Measurements from ENCODE around the gene PSMD9.
"Not testable (repeated sequence)": the region's sequence is repeated elsewhere in the genome, so short reads cannot be mapped to it uniquely, and the experiment has no call there.

Gene PSMD9

DNA sequence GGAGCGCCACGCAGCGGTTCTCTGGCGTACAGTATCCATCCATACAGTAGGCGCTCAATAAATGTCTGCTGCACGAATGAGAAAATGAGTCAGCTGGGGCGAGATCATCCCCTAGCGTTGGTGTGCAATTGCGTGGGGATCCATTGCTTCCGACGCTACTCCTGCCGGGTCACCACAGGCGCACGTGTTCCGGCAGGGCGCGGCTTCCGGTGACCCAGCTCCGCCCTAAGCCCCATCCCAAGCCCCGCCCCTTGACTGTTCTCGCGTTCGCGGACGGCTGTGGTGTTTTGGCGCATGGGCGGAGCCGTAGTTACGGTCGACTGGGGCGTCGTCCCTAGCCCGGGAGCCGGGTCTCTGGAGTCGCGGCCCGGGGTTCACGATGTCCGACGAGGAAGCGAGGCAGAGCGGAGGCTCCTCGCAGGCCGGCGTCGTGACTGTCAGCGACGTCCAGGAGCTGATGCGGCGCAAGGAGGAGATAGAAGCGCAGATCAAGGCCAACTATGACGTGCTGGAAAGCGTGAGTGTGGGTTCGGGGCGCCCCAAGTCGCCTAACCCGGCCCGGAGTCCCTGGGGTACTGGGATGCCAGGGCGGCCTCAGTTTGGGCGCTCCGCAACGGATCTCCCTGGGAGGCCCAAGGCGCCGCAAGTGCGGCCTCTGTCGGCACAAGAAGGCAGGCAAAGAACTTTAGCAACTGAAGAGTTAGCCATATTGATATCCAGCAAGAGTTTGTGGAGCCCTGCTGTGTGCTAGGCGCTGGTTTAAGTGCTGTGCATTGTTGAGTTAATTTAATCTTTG, at the start of gene PSMD9:
Gene PSMD9 (plus strand): TSS at position 313 of the 796 bp plus-strand sequence. CDS start 67 bp downstream, at position 380.
- DNase-seq, result peak; percentile 98

DNA sequence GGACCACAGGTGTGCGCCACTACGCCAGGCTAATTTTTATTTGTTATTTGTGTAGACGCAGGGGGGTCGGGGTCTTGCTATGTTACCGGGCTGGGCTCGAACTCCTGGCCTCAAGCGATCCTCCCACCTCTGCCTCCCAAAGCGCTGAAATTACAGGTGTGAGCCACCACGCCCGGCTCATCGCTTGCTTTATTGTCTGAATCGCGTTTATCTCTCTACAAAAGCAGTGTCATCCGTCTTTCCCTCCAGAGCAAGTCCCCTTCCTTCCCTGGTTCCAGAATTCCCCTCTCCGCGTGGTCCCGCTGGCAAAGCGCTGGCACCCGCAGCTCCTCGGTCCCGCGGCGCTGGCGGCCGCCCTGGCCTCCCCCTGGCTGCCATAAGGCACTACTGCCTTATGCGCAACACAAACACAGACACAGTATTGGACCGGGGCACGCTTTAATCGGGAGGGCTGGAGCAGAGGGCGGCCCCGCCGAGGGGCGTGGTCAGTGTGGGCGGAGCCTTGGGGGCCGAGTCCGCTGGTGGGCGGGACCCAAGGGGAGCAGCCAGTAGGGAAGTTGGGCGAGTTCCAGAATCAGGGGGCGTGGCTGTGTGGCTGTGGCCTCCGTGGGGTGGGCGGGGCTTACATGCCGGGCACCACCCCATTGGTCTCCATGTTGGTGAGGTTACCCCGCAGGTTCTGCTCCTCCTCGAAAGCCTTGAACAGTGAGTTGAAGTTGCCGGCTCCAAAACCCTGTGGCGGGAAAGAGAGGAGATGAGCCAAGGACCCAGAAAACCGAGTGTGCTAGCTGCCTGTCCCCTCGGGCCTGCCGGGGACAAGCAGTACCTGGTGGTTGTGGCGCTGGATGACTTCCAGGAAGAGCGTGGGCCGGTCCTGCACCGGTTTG, 49.2 kb upstream of the PSMD9 start:
- peak; percentile 98 for DNase-seq

DNA sequence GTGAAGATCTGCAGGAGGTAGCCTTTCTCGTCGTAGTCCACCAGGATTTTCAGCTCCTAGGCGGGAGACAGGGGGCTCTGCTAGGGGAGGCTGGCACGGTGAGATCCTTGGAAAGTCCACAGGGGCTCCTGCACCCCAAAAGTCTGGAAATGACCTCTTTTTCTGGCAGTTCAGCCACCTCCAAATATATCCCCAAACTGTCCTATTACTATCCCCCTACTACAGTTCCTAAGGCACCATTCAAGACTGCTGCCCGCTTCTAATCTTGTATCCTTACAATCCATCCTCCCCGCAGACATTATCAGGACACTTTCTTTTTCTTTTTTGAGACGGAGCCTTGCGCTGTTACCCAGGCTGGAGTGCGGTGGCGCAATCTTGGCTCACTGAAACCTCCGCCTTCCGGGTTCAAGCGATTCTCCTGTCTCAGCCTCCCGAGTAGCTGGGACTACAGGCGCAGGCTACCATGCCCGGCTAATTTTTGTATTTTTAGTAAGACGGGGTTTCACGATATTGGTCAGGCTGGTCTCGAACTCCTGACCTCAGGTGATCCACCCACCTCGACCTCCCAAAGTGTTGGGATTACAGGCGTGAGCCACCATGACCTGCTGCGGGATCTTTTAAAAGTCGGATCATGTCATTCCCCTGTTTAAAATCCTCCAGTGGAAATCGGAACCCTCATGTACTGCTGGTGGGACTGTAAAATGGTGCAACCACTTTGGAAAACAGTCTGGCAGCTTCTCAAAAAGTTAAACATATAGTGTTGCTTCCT, 48.4 kb upstream of the PSMD9 start:
- DNase-seq, result no peak

DNA sequence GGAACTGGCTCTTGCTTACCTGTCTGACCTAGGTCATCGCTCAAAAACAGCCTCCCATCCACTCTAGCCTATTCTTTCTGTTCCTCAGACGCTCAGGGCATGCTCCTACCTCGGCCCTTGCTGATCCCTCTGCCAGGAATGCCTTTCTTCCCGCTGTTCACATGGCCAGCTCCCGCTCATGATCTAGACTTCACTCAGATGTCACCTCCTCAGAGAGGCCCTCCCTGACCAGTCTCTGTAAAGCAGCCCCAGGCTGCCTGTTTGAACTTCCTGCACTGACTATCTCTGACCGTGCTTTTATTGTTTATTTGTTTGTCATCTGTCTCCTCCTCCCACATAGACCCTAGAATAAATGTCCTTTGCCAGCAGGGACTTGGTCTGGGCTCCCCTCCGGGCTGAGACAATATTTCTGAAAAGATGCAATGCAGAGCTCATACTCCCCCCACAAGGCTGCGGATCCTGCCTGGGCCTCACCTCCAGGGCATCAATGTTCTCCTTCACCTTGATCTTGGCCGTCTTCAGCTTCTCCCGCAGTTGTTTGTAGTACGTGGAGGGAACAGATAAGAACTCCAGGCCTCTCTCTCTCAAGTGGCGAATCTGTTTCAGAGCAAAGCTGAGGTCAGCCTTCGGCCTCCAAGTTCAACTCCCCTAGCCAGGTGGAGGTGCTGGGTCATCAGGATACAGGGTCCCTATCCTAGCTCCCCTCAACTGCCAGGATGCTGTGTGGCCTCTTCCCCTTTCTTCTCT, 45.2 kb upstream of the PSMD9 start:
- no peak for DNase-seq

- DNase-seq, result no peak
Measured at GRCh38 chr12:121845701-121846100, 42.9 kb upstream of the PSMD9 start.

DNA sequence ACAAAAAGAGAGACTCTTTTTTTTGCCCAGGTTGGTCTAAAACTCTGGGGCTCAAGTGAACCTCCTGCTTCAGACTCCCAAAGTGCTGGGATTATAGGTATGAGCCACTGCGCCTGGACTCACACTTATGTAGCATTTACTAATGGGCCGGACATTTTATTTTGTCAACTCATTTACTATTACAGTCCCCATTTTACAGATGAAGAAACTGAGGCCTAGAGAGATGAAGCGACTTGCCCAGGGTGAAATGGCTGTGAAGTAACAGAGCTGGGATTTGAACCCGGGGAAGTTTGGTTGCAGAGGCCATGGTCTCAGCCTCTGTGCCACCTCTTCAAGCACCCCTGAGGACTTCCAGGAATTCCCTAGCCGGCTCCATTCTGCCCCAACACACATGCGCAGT, 39.4 kb upstream of the PSMD9 start:
- no peak for DNase-seq

GRCh38 chr12:121849665-121850064, 38.9 kb upstream of the PSMD9 start:
- no peak for DNase-seq

- DNase-seq, result not testable (repeated sequence)
Measured at GRCh38 chr12:121852392-121852791, 36.2 kb upstream of the PSMD9 start.

DNA sequence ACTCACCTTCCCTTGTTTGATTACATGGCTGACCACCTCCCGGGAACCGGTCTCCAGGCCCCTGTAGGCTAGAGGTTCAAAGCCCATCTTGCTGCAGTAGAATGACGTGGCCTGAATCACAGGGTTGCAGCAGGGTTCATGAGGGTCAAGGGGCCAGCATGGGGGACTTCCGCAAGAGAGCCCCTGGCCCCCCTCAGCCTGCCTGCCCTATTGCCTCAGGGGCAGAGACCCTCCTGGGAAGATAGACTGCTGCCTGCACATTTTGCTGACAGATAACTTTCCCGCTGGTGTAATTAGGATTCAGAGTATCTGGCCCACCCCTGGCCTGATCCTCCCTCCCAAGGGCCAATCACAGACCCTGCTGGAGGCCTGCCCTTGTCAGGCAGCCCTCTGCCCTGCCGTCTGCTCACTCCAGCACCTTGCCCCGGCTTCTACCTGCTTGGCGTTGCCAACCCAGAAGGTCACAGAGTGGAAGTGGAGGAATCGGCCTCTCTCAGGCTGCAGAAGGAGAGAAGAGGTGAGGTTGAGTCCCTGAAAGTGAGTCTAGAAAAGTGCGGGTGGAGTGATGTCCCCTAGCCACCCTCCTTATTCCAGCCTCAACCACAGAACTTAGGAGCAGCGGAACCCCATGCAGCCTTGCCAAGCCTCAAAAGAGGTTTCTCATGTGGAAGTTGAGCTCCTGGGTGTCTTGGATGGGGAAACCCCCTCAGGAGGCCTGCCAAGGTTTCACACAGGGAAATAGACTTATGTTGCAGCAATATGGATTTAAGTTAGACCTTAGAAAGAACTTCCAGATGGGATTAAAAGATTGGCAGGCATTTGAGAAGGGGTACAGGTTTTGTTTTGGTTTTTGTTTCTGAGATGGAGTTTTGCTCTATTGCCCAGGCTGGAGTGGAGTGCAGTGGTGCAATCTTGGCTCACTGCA, 31.0 kb upstream of the PSMD9 start:
- peak; percentile 36 for DNase-seq

DNA sequence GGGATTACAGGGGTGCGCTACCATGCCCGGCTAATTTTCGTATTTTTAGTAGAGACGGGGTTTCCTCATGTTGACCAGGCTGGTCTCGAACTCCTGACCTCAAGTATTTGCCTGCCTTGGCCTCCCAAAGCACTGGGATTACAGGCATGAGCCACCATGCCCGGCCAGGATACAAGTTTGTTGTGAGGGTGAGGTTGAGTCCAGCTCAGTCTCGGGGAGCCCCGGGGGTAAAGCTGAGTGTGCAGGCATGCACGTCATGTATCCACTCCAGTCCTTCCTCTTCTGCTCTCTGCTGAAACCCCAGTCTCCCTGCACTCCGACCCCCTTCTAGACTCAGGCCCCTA, 30.3 kb upstream of the PSMD9 start:
- no peak for DNase-seq

GRCh38 chr12:121858662-121859572, 29.7 kb upstream of the PSMD9 start, which contains the start of gene HPD:
TSS of gene HPD (minus strand) at chr12:121858859. CDS start at chr12:121858823, 36 bp downstream.
- peak; percentile 30 for DNase-seq

DNA sequence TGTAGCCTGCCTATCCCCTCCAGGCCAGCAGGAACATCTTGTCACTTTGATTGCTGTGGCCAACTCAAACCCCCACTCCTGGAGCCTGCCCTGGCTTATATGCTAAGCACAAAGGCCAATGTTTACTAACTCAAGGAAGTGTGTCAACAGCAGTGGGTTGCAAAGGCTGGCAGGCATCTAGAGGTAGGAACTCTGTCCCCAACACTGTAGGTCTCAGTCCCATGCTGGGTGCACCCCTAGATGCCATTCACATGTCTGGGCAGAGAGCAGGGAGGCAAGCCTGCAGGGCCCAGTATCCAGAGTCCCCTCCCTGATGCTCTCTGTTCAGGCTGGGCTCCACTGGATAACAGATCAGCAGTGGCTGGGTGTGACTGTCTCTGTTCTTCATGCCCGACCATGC, 28.3 kb upstream of the PSMD9 start:
- DNase-seq, result no peak

DNA sequence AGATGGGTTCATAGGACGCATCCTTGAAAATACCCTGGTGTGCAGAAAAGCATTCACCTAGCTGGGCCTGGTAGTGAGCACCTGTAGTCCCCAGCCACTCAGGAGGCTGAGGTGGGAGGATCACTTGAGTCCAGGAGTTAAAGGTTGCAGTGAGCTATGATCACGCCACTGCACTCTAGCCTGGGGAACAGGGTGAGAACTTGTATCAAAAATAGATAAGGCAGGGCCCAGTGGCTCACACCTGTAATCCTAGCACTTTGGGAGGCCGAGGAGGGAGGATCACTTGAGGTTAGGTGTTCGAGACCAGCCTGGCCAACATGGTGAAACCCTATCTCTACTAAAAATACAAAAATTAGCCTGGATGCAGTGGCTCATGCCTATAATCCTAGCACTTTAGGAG, 27.9 kb upstream of the PSMD9 start:
- DNase-seq, result not testable (repeated sequence)

DNA sequence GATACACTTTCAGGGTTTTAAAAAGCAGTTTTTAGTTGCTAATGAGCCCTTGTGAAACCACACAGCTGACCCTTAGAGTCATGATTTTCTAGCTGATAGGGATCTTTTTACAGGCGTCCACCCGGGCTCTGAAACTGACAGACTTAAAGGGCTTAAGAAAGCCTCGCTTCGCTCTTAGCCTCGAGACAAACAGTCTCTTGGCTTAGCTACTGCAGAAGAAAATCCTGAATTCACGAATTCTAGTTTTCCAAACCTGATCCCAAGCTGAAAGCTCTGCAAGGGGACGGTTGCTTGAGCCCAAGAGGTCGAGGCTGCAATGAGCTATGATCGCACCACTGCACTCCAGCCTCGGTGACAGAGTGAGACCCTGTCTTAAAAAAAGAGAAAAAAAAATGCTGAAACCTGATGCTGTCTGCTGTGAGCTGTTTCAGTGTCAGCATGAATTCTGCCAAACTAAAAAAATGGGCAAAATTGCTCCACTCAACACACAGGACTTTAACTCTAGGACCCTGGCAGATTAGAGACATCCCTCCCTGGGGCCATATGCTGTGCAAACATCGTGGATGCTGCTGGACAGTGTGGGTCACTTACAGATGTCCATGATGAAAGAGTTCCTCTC, 26.8 kb upstream of the PSMD9 start:
- DNase-seq, result no peak

- DNase-seq, result no peak
Measured at GRCh38 chr12:121866331-121866730, 22.3 kb upstream of the PSMD9 start.

DNA sequence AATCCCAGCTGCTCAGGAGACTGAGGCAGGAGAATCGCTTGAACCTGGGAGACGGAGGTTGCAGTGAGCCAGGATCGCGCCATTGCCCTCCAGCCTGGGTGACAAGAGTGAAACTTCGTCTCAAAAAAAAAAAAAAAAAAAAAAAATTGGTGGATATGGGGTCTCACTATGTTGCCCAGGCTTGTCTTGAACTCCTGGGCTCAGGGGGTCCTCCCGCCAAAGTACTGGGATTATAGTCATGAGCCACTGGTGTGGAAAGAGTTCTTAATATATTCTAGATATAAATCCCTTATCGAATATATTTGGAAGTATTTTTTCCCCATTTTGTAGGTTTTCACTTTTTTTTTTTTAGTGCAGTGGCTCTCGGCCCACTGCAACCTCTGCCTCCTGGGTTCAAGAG, 19.4 kb upstream of the PSMD9 start:
- DNase-seq, result not testable (repeated sequence)

DNA sequence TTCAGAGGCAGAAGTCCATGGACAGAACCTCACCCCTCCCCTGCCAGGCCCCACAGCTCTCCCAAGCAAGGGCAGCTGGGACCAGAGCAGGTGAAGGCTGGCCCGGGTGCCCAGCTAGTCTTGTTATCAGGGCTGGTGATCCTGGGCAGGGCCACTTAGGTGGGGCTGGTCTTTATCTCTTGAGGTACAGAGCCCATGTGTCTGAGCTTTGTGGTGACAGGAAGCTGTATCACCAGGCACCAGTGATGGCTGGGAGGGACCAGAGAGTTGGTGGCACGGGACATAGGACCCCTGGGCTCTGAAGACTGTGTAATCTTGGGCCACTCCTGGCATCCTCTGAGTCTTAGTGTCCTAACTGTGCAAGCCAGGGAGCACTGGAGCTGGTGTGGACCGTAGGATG, 17.1 kb upstream of the PSMD9 start:
- DNase-seq, result no peak

- no peak for DNase-seq
Measured at GRCh38 chr12:121872546-121873215, 15.9 kb upstream of the PSMD9 start.

- no peak for DNase-seq
Measured at GRCh38 chr12:121873216-121873569, 15.4 kb upstream of the PSMD9 start.

All from retina (tissue), 1 donor.